Inflammatory macrophage treated with lipopolysaccharide for 1 hour (primary cell): ENCODE measurements around the gene PRKAG2.

Source experiments
- DNase-seq, 2 donors: peaks; one replicate each; pipeline ENCODE4 v3.0.0-alpha.2; 2020 to 2022

PRKAG2 gene

DNA sequence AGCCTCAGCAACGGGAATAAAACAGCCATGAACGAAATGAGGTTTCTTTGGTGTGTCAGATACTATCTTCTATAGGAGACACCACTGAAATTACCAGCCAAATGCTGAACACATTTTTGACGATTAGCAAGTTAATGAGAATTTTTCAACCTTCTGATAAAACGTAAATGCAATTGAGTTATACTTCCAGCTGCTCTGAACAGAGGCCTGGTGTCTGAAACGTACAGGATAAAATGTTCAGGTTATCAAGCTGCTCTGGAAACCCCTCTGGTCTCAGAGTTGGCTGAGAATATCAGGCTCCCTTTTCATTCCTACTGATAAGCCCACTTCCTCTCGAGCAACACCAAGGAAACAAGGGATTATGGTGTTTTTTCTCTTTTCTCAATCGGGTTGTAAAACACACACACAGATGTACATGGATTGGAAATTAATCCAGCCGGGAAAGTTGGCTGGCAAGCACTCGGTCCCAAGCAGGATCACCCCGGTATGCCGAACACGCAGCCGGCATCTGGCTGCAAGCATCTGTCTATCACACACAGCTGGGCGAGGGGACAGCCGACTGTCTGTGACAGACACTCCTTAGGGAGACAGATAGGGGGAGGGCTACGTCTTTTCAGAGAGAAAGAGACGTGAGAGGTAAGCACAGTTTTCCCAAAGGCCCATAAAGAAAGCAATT, 171.8 kb downstream of the PRKAG2 start:
- no peak for DNase-seq

DNA sequence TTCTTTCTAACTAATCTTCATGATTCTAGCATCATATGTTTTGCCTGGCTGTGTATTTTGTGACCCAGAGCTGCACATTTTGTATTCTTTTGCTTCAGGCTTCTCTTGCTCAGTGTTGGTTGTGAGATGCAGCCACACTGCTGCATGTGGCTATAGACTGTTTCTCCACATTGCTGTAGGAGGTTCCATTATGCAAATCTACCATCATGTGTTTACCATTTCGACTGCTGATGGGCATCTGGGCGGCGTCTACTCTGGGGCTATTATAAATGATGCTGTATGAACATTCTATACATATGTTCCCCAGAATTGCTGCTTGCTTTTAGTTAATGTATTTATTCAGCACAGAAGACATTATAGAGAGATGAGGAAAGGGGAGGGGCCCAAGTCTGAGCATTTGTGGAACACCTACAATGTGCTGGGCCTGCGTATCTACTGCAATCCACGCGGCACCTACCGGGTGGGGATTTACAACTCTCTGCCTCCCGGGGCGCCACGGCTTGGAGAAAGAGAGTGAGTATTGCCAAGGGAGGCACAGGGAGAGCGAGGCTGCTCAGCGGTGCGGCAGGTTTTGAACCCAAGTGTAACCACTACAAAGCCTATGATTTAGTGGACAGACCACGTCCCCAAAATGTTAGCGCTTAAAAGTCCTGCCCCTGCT, 172.5 kb downstream of the PRKAG2 start:
- DNase-seq, result no peak

DNA sequence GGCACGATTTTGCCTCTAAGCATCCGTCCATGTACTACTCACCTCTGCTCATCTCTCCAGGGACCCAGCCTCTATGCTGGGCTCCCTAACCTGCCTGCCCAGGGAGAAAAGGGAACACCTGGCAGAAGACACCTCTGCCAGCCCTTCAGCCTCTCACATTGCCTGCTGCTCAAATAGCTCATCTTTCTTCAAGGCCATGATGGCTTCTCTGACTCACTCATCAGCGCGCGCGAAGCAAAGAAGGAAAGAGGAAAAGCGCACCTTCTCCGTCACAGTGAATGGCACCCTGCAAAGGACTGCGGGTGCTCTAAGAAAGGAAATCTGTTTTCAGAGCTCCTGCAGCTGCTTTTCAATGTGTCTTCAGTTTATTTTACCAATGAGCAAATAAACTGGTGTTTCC, 174.0 kb downstream of the PRKAG2 start:
- DNase-seq, result no peak

DNA sequence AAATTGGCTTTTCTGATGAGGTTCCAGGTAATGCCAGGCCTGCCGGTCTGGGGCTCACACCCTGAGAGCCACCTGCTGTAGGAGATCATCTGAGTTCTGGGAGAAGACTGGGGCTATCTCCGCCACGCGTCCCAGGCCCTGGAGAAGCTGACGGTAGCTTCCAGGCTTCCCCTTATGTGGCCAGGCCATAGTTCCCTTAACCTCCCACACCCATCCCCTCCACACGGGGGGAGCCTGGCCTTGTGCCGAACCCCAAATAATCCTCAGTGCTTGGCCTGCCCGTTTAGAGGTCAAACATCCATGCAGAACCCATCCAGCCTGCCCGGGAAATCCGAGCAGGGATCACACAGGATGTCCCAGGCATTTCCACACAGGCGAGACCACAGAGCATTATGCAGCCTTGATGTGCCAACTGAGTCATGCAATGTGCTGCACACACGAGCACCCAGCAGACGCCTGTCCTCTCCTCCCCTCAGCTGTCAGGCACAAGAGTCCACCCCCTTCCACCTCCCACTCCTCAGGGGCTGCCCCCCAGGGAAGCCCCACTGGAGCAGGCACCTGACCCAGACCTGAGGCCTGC, 176.2 kb downstream of the PRKAG2 start:
- DNase-seq, result peak; percentile 50 to 72

DNA sequence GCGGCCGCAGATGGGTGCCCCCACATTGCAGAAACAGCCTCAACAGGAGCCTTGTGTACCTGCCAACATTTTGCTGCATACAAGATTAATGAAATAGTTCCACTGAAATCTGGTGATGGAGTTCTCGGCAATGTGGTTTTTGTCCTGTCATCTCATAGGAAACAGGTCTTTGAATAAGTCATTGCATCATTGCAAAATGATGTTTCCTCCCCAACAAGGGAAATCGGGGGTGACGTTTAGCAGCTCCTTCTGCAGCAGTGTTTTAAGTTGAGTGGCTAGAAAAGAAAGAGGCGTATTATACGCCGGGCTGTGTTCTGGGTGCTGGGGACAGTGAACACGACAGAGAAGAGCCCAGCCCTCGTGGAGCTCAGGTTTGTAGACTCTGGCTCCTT, 177.0 kb downstream of the PRKAG2 start:
- DNase-seq, result peak; percentile 68 to 80

DNA sequence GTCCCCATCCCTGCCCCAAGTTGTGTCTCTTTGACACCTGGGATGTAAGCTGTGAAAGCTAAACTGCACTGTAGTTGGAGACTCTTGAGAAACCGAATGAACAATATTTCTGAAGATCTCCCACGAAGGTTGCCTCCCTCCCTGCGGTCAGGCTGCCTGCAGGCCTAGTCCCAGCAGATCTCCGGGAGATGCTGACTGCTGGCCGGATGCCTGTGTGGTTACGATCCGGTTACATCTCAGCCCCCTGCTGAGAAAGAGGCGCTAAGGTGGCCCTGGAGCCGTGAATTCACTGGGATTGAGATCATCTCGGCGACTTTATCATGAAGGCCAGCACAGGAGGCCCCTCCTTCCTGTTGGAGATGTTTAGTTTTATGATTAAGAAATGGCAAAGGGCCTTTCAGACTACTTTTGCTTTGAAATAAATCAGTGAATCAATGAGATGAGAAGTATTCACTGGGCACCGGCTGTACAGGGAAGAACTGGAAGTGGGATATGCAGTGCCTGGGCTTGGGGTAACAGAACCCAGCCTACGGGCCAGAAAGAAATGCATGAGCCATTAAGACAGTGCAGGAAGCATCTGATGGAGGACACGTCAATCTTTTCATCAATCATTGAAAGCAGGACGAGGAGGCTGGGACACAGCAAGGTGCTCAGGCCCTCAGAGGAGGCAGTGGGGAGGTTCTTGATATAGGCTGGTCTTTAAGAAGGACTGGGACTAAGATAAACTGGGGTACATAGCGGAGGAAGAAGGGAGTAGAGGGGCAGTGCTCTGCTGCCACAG, 177.6 kb downstream of the PRKAG2 start:
- DNase-seq, result no peak

DNA sequence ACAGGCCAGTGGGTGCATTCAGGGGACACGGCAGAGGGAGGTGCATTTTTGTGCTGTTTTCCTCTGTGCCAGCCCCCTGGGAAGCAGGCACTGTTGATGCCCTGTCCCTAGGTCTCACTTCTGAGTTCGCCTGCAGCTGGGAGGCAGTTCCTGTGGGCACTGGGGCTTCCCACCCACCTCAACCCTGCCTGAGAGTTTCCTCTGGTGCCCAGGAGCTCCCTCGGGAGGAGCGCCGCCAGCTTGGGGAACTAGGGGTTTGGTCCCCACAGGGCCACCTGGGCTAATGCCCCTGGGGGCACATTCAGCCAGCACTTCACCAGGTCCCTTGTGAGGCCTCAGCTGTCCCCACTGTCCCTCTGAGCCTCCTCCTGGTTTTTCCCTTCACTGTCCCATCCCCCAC, 179.0 kb downstream of the PRKAG2 start:
- no peak for DNase-seq

DNA sequence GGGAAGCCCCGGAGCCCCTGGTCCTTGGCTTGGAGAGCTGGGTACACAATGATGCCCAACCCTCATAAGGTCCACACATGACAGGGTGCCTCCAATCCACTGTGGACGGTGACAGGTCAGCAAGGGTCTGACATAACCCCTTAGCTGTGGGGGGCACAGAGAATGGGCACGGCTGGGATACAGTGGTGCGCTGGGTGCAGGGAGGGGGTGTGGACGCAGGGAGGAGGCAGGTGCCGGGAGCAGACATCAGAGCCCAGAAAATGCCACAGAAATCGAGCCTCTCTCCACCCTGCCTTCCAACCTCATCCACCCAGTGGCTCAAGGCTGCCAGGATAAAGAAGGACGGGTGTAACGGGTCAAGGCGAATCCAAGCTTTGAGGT, 179.4 kb downstream of the PRKAG2 start:
- DNase-seq, result no peak

DNA sequence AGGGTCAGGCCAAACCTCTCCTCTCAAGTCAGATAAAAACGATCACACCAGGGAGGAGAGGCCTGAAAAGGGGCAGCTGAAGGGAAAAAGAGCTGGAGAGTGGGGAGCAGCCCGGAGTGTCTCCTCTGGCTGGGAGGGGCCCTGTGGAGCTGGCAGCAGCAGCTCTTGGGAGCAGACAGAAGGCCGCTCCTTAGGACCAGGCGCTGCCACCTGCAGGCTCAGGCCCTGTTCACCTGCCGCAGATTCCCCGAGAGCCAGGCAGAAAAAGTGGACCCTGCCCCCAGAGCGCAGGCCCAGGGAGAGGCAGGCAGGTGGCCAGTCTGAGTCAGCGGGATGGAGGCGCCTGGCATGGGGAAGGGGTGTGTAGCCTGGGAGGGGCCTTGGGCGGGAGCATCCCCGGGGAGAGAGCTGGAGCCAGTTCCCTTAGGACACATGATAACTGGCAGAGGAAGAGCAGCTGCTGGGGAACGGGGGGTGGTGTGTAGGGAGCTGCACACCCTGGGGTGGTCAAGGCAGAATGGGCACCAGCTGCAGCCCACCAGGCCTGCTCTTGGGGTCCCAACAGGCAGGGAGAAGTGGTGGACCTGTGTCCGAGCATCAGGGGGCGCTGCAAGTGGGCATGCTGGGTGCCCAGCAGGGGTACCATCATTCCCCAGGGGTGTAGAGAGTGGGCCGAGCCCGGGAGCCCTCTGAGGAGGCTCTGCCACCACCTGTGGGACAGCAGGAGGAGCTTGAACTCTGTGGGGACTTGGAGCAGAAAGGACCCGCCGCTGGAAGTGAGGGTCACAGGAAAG, 180.0 kb downstream of the PRKAG2 start:
- DNase-seq, result no peak

DNA sequence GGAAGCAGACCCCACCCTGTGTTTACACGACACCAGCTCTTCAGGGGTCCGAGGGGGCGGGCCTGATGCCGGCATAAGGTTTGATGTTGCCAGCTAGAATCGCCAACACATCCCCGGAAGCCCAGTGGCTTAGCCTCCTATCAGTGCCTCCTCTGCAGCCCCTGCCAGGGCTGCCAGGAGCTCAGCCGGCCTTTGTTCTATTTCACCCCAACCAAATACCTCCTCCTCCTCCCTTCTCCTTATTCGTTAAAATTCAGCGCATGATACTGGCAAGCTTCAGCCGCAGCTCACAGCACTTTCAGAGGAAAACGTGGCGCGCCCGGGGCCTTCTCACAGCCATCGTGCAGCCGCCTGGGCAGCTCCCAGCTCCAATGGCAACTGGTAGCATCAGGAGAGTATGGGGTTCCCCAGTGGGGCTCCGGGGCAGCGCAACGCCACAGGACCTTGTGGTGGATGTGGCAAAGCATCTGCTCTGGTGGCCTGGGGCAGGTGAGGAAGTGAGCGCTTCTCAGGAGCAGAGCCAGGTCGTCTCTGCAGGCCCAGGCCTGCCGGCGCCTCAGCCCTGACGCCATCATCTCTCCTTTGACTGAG, 180.9 kb downstream of the PRKAG2 start:
- no peak for DNase-seq

DNA sequence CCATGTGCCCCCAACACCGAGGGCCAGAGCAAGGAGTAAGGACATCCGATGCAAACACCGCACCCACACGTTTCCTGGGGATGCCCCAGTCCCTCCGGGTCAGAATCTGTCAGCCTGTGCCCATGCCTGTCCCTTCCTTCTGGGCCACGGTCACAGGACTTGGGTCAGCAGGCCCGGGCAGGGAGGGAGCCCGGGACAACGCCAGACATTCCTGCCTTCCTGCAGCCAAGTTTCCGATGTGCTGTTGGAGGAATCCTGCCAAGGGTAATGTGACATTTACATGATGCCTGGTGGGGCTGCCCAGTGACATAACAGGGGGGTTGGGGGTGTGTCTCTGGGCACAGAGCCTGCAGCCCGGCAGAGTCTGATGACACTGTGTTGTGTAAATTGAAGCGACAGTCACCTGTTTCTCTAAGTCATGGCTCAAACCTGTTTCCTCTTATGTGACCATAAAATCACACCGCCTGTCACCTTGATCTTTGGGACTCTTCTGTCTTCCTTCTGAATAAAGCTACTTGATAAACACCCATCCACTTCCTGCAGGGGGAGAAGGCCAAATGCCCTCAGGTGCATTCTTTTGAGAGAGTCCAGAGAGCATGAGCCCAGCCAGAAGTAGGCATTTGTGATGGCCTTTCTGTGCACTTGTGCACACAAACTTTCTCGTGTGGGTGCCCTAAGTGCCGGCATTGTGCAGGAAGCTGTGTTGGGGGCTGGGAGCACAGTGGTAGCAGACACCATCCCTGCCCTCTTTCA, 181.9 kb downstream of the PRKAG2 start:
- DNase-seq, result peak; percentile 64 to 87

DNA sequence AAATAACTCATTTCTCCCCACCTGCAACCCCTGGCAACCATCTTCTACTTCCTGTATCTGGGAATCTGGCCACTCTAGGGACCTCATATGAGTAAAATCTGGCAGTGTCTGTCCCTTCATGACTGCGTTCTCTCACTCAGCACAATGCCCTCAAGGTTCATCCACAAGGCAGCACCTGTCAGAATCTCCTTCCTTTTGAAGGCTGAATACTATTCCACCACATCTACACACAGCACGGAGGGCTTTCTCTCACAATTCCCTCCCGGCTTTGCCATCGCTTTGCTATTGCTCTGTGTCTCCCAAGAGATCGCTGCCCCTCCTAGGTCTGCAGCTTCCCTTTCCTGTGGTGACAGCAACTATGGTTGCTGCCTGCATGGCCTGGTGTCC, 182.5 kb downstream of the PRKAG2 start:
- DNase-seq, result no peak

DNA sequence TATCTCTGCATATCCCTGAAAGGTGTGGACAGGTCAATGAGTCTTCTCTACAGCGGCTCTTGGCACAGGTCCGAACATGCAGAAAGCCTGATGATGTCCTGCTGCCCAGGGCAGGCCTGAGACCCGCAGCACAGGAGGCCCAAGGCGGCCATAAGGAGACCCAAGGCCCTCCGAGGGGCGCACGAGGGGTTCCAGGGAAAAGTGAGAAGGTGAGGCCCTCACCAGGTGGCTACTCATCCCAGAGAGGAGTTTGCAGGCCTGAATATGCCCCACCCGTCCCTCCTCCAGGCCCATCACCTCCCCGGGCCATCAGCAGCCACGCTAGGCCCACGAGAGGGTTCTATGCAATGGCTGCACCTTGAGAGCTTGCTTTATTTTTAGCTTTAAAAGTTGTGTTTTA, 183.8 kb downstream of the PRKAG2 start:
- no peak for DNase-seq

DNA sequence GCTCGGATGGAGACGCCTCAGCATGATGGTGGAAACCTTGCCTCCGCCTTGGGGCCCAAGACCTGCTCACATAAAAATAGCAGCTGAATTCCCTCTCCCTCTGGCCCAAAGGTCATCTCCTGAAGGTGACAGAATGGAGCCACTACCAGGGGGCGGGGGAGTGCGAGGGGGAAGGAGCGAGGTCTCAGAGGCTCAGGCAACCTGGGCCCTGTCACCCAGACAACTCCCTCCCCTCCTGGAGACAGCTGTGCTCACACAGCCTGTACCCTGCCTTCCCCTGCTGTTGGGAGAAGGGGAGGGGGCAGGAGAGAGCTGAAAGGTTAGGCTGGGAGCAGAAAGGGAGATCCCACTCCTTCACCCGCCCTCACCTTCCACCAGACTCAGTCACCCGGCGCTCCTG, 184.2 kb downstream of the PRKAG2 start:
- no peak for DNase-seq

DNA sequence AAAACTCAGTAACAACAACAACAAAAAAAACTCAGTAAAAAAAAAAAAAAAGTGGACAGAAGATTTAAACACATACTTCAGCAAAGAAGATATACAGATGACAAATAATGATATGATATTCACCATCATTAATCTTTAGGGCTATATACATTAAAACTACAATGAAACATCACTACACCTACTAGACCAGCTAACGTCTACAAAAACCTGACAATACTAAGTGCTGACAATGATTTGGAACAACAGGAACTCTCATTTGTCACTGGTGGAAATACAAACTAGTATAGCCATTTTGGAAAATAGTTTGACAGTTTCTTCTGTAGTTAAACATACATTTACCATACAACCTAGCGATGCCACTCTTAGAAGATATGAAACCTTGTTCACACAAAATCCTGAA, 185.5 kb downstream of the PRKAG2 start:
- no peak for DNase-seq

DNA sequence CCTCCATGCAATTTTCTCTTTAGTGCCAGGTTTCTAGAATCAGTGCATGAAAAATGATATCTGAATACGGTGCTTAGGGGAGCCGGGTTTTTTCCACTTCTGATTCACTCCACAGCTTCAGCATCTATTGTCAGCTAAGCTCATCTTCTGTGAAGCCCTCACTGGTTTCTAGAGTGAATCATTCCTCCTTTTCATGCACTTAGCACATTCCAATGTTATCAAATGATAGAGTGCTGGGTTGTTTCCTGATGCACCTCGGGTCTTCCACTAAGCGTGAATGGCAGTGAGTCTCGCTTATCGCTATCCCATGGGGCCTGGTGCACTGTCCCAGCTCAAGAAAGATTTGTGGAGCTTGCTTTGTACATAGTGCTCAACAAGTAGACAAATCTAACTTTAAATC, 186.3 kb downstream of the PRKAG2 start:
- DNase-seq, result no peak

DNA sequence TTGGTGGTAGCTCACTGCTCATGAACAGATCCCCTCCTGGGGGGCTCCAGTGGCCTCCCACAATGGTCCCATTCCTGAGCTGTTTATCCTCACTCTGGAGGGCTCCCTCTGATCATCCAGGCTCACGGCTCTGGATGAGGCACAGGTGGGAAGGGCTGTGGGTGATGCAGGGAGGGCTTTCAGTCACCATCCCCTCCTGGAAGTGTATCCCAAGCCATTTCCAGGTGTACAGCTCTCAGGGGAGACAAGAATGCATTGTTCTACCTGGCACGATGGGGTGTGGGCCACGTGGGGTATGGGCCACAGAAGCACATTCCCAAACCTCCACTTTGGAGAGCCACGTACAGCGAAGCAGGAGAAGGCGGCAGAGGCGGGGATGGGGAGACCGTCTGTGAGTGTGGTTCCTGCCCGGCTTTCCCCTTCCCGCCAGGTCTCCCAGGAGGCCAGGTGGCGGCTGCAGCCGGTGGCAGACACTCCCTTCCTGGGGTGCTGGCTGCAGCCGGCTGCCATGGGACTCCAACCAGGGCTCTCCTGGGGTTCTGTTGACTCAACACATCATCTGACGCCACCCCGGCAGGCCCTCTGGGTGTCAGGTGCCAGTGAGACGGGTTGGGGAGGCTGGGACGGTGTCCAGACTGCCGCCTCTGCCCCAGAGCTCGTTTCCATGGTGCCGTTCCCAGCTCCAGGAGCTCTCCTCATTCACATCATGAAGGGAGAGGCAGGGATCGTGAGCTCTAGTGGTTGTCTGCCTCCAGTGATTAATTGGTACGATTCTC, 187.5 kb downstream of the PRKAG2 start:
- DNase-seq, result no peak

DNA sequence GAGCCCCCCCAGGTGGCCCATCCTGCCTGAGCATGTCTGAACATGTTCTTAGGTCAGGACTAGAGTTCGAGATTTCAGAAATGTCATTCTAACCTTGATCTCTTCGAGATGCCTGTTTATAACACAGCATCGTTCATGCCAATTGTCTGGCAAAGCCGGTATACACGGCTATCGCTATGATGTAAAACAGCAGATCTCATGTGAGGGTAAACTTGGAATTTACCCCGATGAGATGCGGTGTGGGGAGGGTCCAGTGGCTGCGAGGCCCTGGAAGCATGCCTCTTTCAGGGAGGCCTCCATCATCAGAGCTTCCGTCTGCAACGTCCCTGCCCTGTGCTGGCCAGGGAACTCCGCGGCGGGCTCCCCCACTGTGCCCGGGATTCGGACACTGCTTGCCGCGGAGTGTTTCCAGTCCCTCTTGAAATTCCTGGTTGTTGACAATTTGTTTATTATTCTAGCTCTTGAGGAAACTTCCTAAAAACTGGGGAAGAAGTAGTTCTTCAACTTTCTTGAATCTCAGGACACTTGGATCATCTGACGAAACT, 188.6 kb downstream of the PRKAG2 start:
- DNase-seq, result no peak

DNA sequence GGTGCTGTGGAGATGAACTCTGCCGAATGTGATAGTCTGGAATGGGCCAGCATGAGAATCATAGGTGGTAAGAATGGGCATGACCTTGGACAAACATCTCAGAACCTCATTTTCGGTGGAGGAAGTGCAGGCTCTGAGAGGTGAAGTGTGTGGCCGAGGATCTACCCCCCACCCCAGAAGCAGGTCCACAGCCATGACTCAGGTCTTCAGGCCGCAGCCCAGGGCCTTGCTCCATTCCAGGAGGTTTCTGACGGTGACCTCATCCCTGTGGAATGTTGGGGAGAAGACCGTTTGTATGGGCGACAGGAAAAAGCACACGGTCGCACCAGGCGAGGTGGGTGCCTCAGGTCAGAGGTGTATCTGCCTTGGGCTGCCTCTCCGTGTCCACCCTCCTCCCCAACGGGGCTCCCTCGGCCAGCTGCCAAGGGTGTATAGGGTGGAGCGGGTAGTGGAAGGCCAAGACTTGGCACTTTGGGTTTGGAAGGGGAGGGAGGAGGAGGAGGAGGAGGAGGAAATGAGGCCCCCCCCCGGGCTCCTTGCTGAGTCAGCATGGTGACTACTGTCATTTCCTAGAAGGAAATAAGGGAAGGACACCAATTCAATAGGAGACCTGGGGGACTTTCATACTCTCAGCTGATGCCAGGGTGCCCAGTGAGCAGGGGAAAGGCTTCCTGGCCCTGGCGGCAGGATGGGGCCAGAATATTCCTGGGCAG, 189.2 kb downstream of the PRKAG2 start:
- DNase-seq, result no peak

DNA sequence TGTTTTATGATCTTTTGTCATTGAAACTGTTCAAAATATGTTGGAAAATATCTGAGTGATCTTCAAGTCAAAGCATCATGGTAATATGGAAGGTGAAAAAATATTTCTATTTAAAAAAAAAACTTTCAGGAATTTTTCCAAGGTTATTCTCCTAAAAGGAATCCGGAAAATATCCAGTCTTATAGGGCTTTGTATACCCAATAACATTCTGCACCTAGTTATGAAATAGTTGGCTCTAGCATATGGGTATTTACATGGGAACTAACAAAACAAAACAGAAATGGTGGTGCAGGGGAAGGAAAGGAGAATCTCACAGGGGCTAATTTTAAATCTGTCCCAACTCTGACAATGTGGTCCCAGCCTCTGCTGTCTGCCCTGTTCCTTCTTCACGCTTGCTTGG, 190.1 kb downstream of the PRKAG2 start:
- DNase-seq, result no peak
